Tibial artery (tissue), 4 donors: Measurements from ENCODE around the gene APOBEC4.

Experiments used
- DNase-seq, 2 donors: peaks; one replicate each; pipeline ENCODE4 v3.0.0-alpha.2; 2019
- H3K27ac ChIP-seq, 2 donors: fragments of 200-600 bp; sonication (generic) in 1 of 2; 1 replicate in 1 of 2; 2 replicates in 1 of 2; pipeline ENCODE4 v1.5.1; 2018 to 2019; ENCODE audit warnings: mild to moderate bottlenecking in 1 of 2
- H3K27me3 ChIP-seq, 2 donors: fragments of 200-600 bp; sonication (generic) in 1 of 2; one replicate each; pipeline versions ENCODE4 v1.5.1 to v1.6.0; 2016 to 2019
- H3K36me3 ChIP-seq, 3 donors: fragments of 200-600 bp; sonication (generic) in 2 of 3; one replicate each; pipeline ENCODE4 v1.5.1; 2016 to 2019; ENCODE audit warnings: mild to moderate bottlenecking in 2 of 3
- H3K4me1 ChIP-seq, 4 donors: fragments of 200-600 bp; sonication (generic) in 2 of 4; 1 replicate in 3 of 4; 2 replicates in 1 of 4; pipeline ENCODE4 v1.5.1; 2016 to 2019
- H3K4me3 ChIP-seq, 2 donors: fragments of 200-600 bp; sonication (generic) in 1 of 2; 1 replicate in 1 of 2; 2 replicates in 1 of 2; pipeline ENCODE4 v1.5.1; 2018 to 2019; ENCODE audit warnings: mild to moderate bottlenecking in 2 of 2
- H3K9me3 ChIP-seq, 3 donors: fragments of 200-600 bp; sonication (generic) in 1 of 3; one replicate each; pipeline ENCODE4 v1.5.1; 2016 to 2019
- CTCF ChIP-seq, 2 experiments: fragments of 200-600 bp in 1 of 2; fragments of 450-650 bp in 1 of 2; IDR thresholded peaks; one replicate each; pipeline ENCODE4 v1.5.1; 2017 to 2019; ENCODE audit warnings: antibody characterized with exemption in 2 of 2, mild to moderate bottlenecking in 1 of 2, moderate library complexity in 1 of 2
- intact Hi-C: fragments of 100-400 bp; cut with DNase I; formaldehyde crosslinking; loops from one replicate; pipeline ENCODE4 v1.15.0; 2023; ENCODE audit warnings: low total_unique reads

Gene APOBEC4

GRCh38 chr1:183646776-183647175 is 6.3 kb downstream of the APOBEC4 start:
- H3K4me1 ChIP-seq = no peaks in the 10 kb centered on the region
- no peaks in the 10 kb centered on the region for H3K36me3 ChIP-seq
- intact Hi-C loops = no loop called here
- TF ChIP-seq CTCF (IDR thresholded peaks at IDR 0.05) = no peak
- no peak overlapping the region for H3K4me3 ChIP-seq
- no peak overlapping the region for H3K27ac ChIP-seq
- no peak for DNase-seq
- no peaks in the 10 kb centered on the region for H3K27me3 ChIP-seq
- no peaks in the 10 kb centered on the region for H3K9me3 ChIP-seq

DNA sequence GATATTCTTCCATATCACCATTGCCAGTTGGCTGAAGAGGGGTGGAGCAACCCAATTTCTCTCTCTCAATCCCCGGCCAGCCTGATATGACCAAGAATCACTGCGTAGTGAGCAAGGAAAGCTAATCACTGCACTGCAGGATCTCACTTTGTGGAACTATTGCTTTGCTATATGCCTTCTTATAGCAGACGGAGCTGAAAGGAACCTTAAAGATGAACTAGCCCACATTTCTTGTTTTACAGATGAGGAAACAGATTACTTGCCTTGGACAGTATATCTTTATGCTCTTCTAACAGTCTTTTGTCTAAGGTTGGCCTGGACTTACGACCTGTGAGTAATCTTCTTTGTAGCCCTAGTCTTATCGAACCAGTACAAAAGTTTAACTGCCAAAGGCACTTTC is 7.6 kb downstream of the APOBEC4 start:
- Histone ChIP-seq H3K4me3 (no peak overlapping the region), H3K4me1 (no peaks in the 10 kb centered on the region), H3K9me3 (no peaks in the 10 kb centered on the region), H3K27ac (no peak overlapping the region), H3K27me3 (no peaks in the 10 kb centered on the region), H3K36me3 (no peaks in the 10 kb centered on the region)
- no peak for TF ChIP-seq CTCF (IDR thresholded peaks at IDR 0.05)
- intact Hi-C loops = no loop called here
- DNase-seq = no peak

- no peaks in the 10 kb centered on the region for H3K4me1 ChIP-seq
- no peaks in the 10 kb centered on the region for H3K36me3 ChIP-seq
- intact Hi-C loops = no loop called here
- H3K4me3 ChIP-seq = no peak overlapping the region
- H3K27me3 ChIP-seq = no peaks in the 10 kb centered on the region
- H3K9me3 ChIP-seq = no peaks in the 10 kb centered on the region
- TF ChIP-seq CTCF (IDR thresholded peaks at IDR 0.05) = no peak
- H3K27ac ChIP-seq = no peak overlapping the region
- DNase-seq = no peak
Measured at GRCh38 chr1:183642166-183642565, 10.9 kb downstream of the APOBEC4 start.

DNA sequence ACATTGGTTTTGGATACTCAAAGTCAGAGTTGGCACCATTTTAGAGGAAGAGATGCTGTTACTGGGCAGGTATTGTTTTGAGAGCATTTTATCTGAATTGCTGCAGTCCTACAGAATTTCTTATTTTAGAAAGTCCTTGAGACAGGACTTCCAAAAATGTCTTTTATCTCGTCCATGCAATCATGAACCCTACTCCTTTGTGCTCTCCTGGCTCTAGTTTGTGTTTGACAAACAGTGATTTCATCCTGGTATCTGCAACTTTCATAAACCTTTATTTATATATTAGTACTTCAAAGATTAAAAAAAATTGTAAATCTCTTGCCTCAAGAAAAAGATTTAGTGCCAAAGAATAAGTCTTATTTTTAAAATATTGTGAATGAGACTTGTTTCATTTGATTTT is 12.9 kb downstream of the APOBEC4 start:
- Histone ChIP-seq H3K4me1 (peaks cover 0 to 9% (median 3%) of the 10 kb centered on the region in 4 donors), H3K27me3 (no peaks in the 10 kb centered on the region), H3K36me3 (no peaks in the 10 kb centered on the region), H3K9me3 (no peaks in the 10 kb centered on the region), H3K4me3 (no peak overlapping the region), H3K27ac (no peak overlapping the region)
- TF ChIP-seq CTCF (IDR thresholded peaks at IDR 0.05) = no peak
- intact Hi-C loops = no loop called here
- no peak for DNase-seq

DNA sequence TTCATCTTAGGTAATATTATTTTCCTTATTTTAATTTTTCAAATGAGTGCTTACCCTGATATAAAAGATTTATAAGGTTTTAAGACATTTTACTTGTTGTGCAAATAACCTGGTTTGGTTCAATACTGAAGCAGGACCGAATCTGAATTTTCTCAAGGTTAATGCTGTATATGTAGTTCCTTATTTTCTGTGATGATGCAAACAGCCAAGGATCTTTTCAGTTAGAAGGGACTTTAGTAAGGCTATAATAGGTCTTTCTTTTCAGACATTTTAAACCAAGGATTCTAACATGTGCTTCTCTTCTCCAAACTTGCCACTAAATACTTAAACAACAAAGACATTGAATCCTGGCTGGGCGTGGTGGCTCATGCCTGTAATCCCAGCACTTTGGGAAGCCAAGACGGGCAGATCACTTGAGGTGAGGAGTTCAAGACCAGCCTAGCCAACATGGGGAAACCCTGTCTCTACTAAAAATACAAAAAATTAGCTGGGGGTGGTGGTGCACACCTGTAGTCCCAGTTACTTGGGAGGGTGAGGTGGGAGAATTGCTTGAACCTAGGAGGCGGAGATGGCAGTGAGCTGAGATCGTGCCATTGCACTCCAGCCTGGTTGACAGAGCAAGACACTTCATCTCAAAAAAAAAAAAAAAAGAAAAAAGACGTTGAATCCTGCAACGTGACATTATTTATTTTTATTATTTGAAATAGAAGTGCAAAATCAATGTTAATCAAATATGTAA is 14.3 kb downstream of the APOBEC4 start:
- TF ChIP-seq CTCF (IDR thresholded peaks at IDR 0.05) = no peak
- intact Hi-C loops = loop anchor here (5.0 to 10.0 kb wide), 3 partner anchors 167 to 1612 kb away; partner anchors contain the start of gene SMG7
- DNase-seq = no peak
- Histone ChIP-seq H3K36me3 (no peaks in the 10 kb centered on the region), H3K4me3 (no peak overlapping the region), H3K9me3 (no peaks in the 10 kb centered on the region), H3K4me1 (peaks cover 0 to 9% (median 3%) of the 10 kb centered on the region in 4 donors), H3K27ac (no peak overlapping the region), H3K27me3 (no peaks in the 10 kb centered on the region)
